ENCODE data around the gene TNRC18.

- TF ChIP-seq, protein P1, sequence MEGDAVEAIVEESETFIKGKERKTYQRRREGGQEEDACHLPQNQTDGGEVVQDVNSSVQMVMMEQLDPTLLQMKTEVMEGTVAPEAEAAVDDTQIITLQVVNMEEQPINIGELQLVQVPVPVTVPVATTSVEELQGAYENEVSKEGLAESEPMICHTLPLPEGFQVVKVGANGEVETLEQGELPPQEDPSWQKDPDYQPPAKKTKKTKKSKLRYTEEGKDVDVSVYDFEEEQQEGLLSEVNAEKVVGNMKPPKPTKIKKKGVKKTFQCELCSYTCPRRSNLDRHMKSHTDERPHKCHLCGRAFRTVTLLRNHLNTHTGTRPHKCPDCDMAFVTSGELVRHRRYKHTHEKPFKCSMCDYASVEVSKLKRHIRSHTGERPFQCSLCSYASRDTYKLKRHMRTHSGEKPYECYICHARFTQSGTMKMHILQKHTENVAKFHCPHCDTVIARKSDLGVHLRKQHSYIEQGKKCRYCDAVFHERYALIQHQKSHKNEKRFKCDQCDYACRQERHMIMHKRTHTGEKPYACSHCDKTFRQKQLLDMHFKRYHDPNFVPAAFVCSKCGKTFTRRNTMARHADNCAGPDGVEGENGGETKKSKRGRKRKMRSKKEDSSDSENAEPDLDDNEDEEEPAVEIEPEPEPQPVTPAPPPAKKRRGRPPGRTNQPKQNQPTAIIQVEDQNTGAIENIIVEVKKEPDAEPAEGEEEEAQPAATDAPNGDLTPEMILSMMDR (IDR thresholded peaks at IDR 0.05): no peak
- TF ChIP-seq POLR2AphosphoS5 (IDR thresholded peaks at IDR 0.05) (no peak), POLR2A (IDR thresholded peaks at IDR 0.05) (no peak)
These were observed 123.3 kb downstream of the TNRC18 start for GRCh38 chr7:5300366-5300765.

Data from suprapubic skin (tissue), 4 donors.